Measurements from ENCODE around the gene RFX4.

Gene RFX4

GRCh38 chr12:106582641-106583230, at the start of gene RFX4:
Gene RFX4 (plus strand): TSS chr12:106583004. CDS start chr12:106583321, 317 bp downstream.
- DNase-seq, result no peak

- no peak for DNase-seq
Observed at GRCh38 chr12:106541201-106541600, 41.6 kb upstream of the RFX4 start.

- no peak for DNase-seq
Observed at GRCh38 chr12:106551410-106551809, 31.4 kb upstream of the RFX4 start.

GRCh38 chr12:106552228-106552627, 30.6 kb upstream of the RFX4 start:
- DNase-seq, result no peak

GRCh38 chr12:106564678-106565329, 18.0 kb upstream of the RFX4 start:
- DNase-seq, result no peak

DNA sequence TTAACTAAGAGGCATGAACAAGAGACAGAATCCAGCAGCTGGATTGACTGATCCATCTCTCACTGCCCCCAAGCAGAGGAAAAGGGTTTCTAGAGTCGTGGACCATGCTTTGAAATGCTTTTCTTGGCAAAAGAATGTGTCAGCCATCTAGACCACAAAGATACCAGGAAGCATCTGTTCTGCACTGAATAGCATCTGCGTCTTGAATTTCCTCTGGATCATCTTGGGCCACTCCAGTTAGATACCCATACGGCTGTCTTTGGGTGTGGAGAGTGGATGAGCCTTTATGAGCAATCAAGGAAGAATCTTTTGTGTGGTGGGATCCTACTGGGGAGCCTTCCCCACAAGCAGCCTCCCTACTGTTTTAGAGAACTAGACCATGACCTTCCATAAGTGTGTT, 16.0 kb upstream of the RFX4 start:
- DNase-seq, result no peak

- no peak for DNase-seq
Observed at GRCh38 chr12:106573239-106573638, 9.6 kb upstream of the RFX4 start.

- DNase-seq, result no peak
Observed at GRCh38 chr12:106576848-106577247, 6.0 kb upstream of the RFX4 start.

DNA sequence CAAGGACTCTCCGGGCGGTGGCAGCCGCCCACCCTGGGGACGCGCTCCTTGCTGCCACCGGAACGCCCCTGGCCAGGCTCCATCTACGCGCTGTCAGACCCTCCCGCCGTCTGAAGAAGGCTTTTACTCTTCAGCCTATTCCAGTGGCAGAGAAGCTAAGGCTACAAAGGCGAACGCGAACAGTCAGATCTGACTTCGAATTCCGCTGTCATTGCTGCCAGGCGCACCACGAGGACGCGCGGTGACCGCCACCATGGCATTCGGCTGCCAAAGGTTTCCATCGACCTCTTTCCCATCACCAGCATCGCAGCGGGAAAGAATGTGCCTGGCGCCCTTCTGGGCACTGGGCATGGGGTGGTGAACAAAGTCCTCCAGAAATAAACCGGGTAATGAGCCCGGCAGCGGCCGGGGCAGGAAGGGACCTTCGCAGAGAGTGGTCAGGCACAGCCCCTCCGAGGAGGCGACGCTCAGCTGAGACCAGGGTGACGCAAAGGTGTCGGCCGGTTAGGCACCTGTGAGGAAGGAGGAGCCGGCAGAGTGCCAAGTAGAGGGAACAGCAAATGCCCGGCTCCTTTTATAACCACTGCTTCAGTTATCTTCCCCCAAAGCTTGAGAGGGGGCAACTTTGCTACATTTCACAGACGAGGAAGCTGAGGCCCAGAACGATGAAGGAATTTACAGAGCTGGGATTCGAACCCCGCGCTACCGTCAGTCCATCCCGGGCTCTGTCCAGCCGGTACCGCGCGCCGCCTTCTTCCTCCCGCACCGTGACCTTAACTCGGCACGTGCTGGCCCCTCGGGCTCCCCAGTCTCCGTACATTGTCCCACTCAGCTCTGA, 1.9 kb upstream of the RFX4 start:
- DNase-seq, result no peak

GRCh38 chr12:106581543-106582248, 1.1 kb upstream of the RFX4 start:
- no peak for DNase-seq

GRCh38 chr12:106582249-106582591, 584 bp upstream of the RFX4 start:
- DNase-seq, result no peak

- DNase-seq, result no peak
Observed at GRCh38 chr12:106583242-106584103, 669 bp downstream of the RFX4 start.

DNA sequence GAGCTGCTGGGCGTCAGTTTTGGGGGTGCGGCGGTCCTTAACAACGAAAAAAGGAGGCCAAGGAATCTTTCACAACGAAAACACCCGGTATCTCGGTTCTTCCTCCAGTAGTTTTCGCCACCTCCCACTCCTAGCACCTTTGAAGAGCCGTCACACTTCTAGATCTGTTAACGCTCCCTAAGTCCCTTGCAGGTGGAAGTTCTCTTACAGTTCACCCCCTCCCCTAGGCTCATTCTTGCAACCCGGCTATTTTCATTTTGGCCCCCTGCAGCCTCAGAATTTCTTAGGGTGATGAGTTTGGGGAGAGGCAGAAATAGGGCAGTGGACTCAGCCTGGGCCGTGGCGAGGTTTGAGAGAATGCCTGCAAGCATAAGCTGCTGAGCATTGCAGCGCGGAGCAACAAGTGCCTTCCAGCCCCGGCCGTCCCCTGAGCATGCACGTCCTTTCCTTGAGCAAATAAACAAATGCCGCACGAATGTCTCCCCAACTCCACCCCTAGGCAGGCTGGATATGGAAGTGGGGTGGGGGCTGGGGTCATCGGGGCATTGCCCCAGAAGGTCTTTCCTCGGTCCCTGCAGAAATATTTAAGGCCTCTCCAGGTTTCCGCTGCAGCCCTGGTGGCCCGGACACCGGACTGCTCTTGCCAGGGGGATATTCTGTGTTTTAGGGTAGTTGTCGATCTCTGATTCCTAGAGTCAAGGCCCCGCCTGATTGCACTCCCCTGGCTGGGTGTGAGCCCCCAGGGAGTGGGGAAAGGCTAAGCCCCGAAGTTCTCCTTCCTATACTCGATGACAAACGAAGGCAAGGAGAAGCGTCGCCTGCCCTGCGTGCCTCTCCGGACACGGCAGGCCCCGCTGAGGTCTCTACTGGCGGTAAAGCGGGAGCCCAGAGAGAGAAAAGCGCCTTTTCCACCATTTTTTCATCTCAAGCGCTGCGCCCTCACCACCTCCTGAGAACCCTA, 1.6 kb downstream of the RFX4 start:
- DNase-seq, result no peak

GRCh38 chr12:106585105-106585520, 2.3 kb downstream of the RFX4 start:
- no peak for DNase-seq

DNA sequence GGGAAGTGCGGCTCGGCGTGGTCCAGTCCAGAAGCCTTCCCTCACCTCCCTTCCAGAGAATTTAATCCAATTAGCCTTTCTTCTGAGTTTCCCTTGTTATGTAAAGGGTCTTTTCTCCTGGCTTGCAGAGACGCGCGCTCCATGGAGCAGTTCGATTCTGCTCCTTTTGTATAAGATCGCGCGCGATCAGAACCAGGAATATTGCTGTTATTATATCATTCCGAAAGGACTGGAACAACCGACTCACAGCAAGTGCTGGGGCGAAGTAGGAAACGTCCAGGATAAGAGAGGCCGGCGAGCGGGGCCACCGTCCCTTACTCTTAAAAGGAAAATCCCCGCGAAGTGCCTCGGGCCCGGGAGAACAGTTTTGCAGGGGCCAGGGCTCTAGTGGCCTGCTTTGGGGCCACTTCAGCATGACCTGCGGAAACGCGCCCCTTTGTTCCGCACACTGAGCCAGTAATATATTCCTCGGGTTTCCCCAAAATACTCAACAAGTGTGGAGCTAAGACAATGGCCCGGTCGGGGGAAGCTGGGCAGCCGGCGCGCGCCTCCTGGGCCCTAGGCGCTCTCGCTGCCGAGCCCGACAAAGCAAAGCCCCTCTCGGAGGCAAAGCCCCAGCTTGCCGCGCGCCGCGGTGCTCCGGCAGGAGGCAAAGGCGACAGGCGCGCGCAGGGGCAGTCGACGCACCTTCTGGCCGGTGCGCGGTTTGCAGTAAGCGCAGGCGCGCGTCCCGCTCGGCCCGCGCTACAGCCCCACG, 2.9 kb downstream of the RFX4 start:
- no peak for DNase-seq

GRCh38 chr12:106586278-106586802, 3.5 kb downstream of the RFX4 start:
- no peak for DNase-seq

DNA sequence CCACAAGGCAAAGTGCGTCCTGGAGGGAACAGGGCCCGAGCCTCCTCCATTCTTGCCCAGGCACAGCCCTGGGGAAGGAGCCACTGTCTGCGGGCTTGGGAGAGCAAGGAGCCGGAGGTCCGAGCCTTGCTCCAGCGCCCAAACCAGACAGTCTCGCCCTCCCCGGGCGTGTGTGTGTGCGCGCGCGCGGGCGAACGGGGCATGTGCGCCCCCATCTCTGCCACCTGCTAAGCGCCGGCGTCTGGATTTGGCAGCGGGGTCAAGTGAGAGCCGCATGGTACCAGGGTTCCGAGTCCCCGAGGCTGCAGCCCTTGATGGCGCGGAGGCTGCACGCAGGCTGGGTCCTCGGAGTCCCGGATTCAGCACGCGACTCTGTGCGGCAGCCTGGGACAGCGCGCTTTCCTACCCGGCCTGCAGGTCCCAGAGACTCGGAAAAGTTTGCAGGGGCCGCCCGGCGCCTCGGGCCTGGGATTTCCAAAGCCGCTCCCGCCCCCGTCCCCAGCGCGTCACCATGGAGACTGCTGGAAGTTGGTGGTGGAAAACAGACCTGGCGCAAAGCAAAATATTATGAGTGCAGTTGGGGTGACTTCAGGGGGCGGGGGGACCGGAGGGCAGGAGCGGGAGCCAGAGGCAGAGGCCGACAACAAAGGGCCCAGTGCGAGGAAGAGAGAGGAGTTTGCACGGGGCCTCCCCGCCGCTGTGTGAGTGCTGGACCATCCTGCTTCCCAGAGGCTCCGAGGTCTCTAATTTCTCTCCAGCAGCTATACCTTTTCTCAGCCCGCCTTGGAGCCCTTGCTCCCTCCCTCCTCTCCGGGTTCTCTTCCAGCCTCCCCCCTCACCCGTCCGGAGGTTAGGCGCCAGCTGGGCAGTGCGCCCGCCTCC, 4.2 kb downstream of the RFX4 start:
- DNase-seq, result no peak

GRCh38 chr12:106588771-106589170, 6.0 kb downstream of the RFX4 start:
- no peak for DNase-seq

GRCh38 chr12:106590601-106591000, 7.8 kb downstream of the RFX4 start:
- no peak for DNase-seq
